NCI-H748 (cell line): ENCODE results near the gene OR10G2.

ENCODE experiments used
- DNase-seq: peaks from one replicate; lab custom pipeline; 2025; ENCODE audit not compliant: unreplicated experiment; lab: John Stamatoyannopoulos, UW

OR10G2 gene

DNA sequence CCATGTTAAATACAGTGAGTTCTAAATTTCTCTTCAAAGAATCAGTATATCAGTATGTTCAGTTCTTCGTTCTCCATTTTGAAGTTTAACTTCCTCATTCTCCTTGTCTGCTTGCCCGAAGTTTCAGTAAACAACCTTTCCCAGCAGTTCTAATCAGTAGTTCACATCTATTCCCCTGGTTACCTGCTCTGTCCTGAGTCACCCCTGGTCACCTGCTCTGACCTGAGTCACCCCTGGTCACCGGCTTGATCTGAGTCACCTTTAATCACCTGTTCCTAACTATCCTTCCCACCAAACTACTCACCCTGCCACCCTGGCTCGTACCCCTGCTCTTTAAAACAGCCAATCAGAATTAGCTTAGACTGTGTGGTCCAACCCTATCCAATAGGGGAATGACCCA lies 45.4 kb downstream of the OR10G2 start:
- no peak for DNase-seq
